ENCODE measurements around the gene ZNF526. TPM values are rescaled to one million over a fixed set of nuclear protein-coding genes. Genes with fewer than 3 reads are reported as not detected.

ZNF526 gene
- total and polyA plus RNA-seq, 9 of the 15 experiments (the other 6 are each of a cell fraction or from before 2014, with no cell fraction given): 1.3 to 17.9 (median 6.2) TPM

- ChIA-PET POLR2A (interaction anchor here (0.6 to 1.3 kb wide), 4 partner anchors 8 to 23 kb away, joined by 3 to 5 read pairs (median 4); no protein-coding TSS in a partner anchor), CTCF (ENCODE audit: low intra/inter-chr PET ratio) (no interaction called here)
- H3K9me3 ChIP-seq (replicated peaks; ENCODE audit: control insufficient read depth, insufficient read depth, low read depth, low read length): no peaks in the 10 kb centered on the region
- H3K27me3 ChIP-seq (ENCODE audit: control insufficient read depth in 2 of 2, insufficient read depth in 2 of 2, low read length in 2 of 2): no peaks in the 10 kb centered on the region
- in situ Hi-C loops (cut with MboI) (no loop called here), intact Hi-C loops (cut with micrococcal nuclease) (no loop called here)
- no peaks in the 10 kb centered on the region for H4K20me1 ChIP-seq (replicated peaks; ENCODE audit: control insufficient read depth, insufficient read depth, low read length)
- H3K4me2 ChIP-seq (ENCODE audit: insufficient read depth, low read length): no peak overlapping the region
- ATAC-seq (no peak), FAIRE-seq (no peak), DNase-seq (ENCODE audit: extremely low read depth in 1 of 4, low spot score in 3 of 4) (no peak)
- H2AFZ ChIP-seq (ENCODE audit: low read depth, low read length): no peak overlapping the region
- no peak overlapping the region for H3K27ac ChIP-seq (ENCODE audit: extremely low read depth, low read depth, low read length)
- BruUV-seq (replicated peaks): no TSS peak
- peak overlapping the region in 1 of 2 experiments; percentile 48; a peak in 2 of 4 replicates for H3K9ac ChIP-seq (ENCODE audit: insufficient read depth in 1 of 2, low read depth in 2 of 2, low read length in 2 of 2)
- TF ChIP-seq KLF10 (CRISPR knock-in tag; IDR thresholded peaks at IDR 0.05) (no peak), RBM22 (IDR thresholded peaks at IDR 0.05; ENCODE audit: low read depth, low read length, poor library complexity, severe bottlenecking) (peak; percentile 67), POLR2G (IDR thresholded peaks at IDR 0.05; ENCODE audit: low read depth, low read length) (peak; percentile 35), RBFOX2 (IDR thresholded peaks at IDR 0.05; ENCODE audit: low read depth, low read length) (peak; percentile 47)
- no peak overlapping the region for H3K4me3 ChIP-seq
- WGBS (ENCODE audit: insufficient coverage, low coverage, missing lambda C conversion rate): 96% methylated on average over 15 of the region's 22 CpGs
- no peaks in the 10 kb centered on the region for H3K9me1 ChIP-seq (ENCODE audit: control insufficient read depth, insufficient read depth, low read length)
- H3K36me3 ChIP-seq (ENCODE audit: control insufficient read depth, insufficient read depth, low read length): peaks cover 59% of the 10 kb centered on the region
- H3K4me1 ChIP-seq (replicated peaks in 1 of 2; ENCODE audit: control insufficient read depth in 2 of 2, insufficient read depth in 2 of 2, low read length in 2 of 2): peaks cover 16 to 58% of the 10 kb centered on the region in 2 experiments
- peaks cover 38% of the 10 kb centered on the region for H3K79me2 ChIP-seq (ENCODE audit: control insufficient read depth, insufficient read depth, low read length)
Observed at GRCh38 chr19:42274065-42274682, 54.1 kb downstream of the ZNF526 start.

GRCh38 chr19:42275103-42275502 is 55.0 kb downstream of the ZNF526 start:
- BruUV-seq (replicated peaks): no TSS peak
- ChIA-PET POLR2A (interaction anchor here (0.8 to 1.3 kb wide), 2 partner anchors 9 to 20 kb away, joined by 3 to 4 read pairs; no protein-coding TSS in a partner anchor), CTCF (ENCODE audit: low intra/inter-chr PET ratio) (no interaction called here)
- Histone ChIP-seq H3K36me3 (ENCODE audit: control insufficient read depth, insufficient read depth, low read length) (peaks cover 59% of the 10 kb centered on the region), H3K4me2 (ENCODE audit: insufficient read depth, low read length) (no peak overlapping the region), H3K4me1 (replicated peaks in 1 of 2; ENCODE audit: control insufficient read depth in 2 of 2, insufficient read depth in 2 of 2, low read length in 2 of 2) (peaks cover 21 to 60% of the 10 kb centered on the region in 2 experiments), H3K4me3 (no peak overlapping the region), H3K9me3 (replicated peaks; ENCODE audit: control insufficient read depth, insufficient read depth, low read depth, low read length) (no peaks in the 10 kb centered on the region), H2AFZ (ENCODE audit: low read depth, low read length) (no peak overlapping the region), H3K79me2 (ENCODE audit: control insufficient read depth, insufficient read depth, low read length) (peaks cover 40% of the 10 kb centered on the region), H3K9me1 (ENCODE audit: control insufficient read depth, insufficient read depth, low read length) (no peaks in the 10 kb centered on the region), H4K20me1 (replicated peaks; ENCODE audit: control insufficient read depth, insufficient read depth, low read length) (no peaks in the 10 kb centered on the region), H3K9ac (ENCODE audit: insufficient read depth in 1 of 2, low read depth in 2 of 2, low read length in 2 of 2) (peak overlapping the region in 1 of 2 experiments; percentile 82; a peak in 2 of 4 replicates), H3K27me3 (ENCODE audit: control insufficient read depth in 2 of 2, insufficient read depth in 2 of 2, low read length in 2 of 2) (no peaks in the 10 kb centered on the region), H3K27ac (ENCODE audit: extremely low read depth, low read depth, low read length) (no peak overlapping the region)
- FAIRE-seq (no peak), DNase-seq (ENCODE audit: extremely low read depth in 1 of 4, low spot score in 3 of 4) (no peak), ATAC-seq (no peak)
- intact Hi-C loops (cut with micrococcal nuclease) (no loop called here), in situ Hi-C loops (cut with MboI) (no loop called here)
- TF ChIP-seq ZNF197 (CRISPR knock-in tag; IDR thresholded peaks at IDR 0.05; ENCODE audit: low read depth) (no peak), POLR2G (IDR thresholded peaks at IDR 0.05; ENCODE audit: low read depth, low read length) (peak; percentile 39; the same call in 1 of the 2 replicates), BRCA1 (IDR thresholded peaks at IDR 0.05) (no peak), BRCA1 (CRISPR knock-in tag; IDR thresholded peaks at IDR 0.05) (no peak), POLR2A (conservative IDR thresholded peaks at IDR 0.05) (0 out of 2 replicates have a peak, but pooled peaks have one; percentile 24), LCOR (CRISPR knock-in tag; IDR thresholded peaks at IDR 0.05) (no peak), ZFX (CRISPR knock-in tag; IDR thresholded peaks at IDR 0.05) (no peak)
- 73% methylated on average over 7 of the region's 7 CpGs for WGBS (ENCODE audit: insufficient coverage, low coverage, missing lambda C conversion rate)

Measured in K562 (cell line).